HEK293T (cell line): ENCODE results near the gene ARHGEF26.

Experiments used
- NFRKB ChIP-seq: fragments of 450-650 bp; IDR thresholded peaks from 2 replicates; pipeline ENCODE4 v1.6.1; 2016; ENCODE audit warnings: mild to moderate bottlenecking, moderate library complexity
- SP1 ChIP-seq: fragments of 450-650 bp; IDR thresholded peaks from 2 replicates; pipeline ENCODE4 v1.6.1; 2017
- SUZ12 ChIP-seq: fragments of 450-650 bp; IDR thresholded peaks from 2 replicates; pipeline ENCODE4 v1.6.1; 2016; ENCODE audit warnings: mild to moderate bottlenecking
- ZNF384 ChIP-seq: fragments of 450-650 bp; IDR thresholded peaks from 2 replicates; pipeline ENCODE4 v1.6.1; 2016
- TF ChIP-seq, protein P1 (sequence below): fragments of 450-650 bp; IDR thresholded peaks from 2 replicates; pipeline ENCODE4 v1.6.1; 2016

DNA sequence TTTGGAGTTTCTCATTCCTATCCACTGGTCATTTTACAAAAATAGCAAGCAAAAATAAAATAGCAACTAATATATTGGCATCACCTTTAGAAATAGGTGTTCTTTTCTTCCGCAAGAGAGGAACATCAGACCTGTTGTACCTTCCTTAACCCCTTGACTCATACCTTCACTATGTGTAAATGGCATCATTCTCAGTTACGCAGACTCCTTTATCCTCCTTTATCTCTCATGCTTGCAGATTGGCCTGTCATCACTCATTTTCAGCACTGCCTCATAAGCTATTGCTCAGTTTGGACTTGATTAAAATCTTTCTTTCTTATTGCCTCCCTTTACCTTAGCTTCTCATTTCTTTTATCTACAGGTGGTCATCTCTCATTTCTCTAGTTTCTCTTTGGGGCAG is 21.4 kb downstream of the ARHGEF26 start:
- no peak for TF ChIP-seq NFRKB
- TF ChIP-seq SUZ12: no peak
- no peak for TF ChIP-seq ZNF384
- TF ChIP-seq SP1: no peak
- TF ChIP-seq, protein P1, sequence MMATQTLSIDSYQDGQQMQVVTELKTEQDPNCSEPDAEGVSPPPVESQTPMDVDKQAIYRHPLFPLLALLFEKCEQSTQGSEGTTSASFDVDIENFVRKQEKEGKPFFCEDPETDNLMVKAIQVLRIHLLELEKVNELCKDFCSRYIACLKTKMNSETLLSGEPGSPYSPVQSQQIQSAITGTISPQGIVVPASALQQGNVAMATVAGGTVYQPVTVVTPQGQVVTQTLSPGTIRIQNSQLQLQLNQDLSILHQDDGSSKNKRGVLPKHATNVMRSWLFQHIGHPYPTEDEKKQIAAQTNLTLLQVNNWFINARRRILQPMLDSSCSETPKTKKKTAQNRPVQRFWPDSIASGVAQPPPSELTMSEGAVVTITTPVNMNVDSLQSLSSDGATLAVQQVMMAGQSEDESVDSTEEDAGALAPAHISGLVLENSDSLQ: no peak
